ENCODE data around the gene ANOS1. TPM values are rescaled to one million over a fixed set of nuclear protein-coding genes. Genes with fewer than 3 reads are reported as not detected.

The ANOS1 gene
- total and polyA plus RNA-seq, 2 of the 8 experiments (the other 6 are each of a cell fraction or from before 2014, with no cell fraction given) = 34.4 to 59.0 TPM

DNA sequence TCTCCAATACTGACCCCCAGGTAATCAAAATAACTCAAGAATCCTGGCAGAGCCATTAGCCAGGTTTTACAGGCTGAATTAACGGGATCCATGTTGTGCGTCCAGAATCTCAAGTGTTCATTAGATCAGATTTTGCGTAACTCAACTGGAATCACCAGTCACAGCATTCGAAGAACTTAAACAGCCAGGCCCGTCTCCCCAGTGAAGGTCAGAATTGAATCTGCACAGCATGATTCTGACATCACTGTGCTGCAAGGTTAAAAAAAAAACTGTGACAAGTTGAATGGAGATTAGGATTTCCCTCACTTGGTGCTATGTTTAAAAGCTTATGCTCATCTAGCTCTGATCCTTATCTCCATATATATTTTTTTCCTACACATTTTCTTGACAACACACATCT lies 96.1 kb downstream of the ANOS1 start:
- Histone ChIP-seq H3K79me1 (ENCODE audit: low read depth, low read length) (no peaks in the 10 kb centered on the region; the same call in 1 of the 2 replicates), H3K23ac (ENCODE audit: insufficient read length) (no peak overlapping the region), H3K56ac (replicated peaks; ENCODE audit: insufficient read length, low read depth, low read length) (no peak overlapping the region), H2BK120ac (replicated peaks; ENCODE audit: low read depth, low read length) (no peak overlapping the region), H2BK20ac (ENCODE audit: low read length) (no peak overlapping the region), H2BK12ac (ENCODE audit: low read depth, low read length) (no peak overlapping the region), H2BK15ac (ENCODE audit: low read length) (no peak overlapping the region), H4K8ac (ENCODE audit: extremely low read depth, insufficient read depth, low read length) (no peak overlapping the region), H4K20me1 (replicated peaks in 1 of 2; ENCODE audit: control insufficient read depth in 1 of 2, insufficient read depth in 2 of 2, low read length in 2 of 2) (no peaks in the 10 kb centered on the region), H3K4me3 (ENCODE audit: extremely low read depth in 1 of 4, insufficient read depth in 2 of 4, low read depth in 3 of 4, low read length in 4 of 4) (no peak overlapping the region), H3K4ac (replicated peaks; ENCODE audit: insufficient read length, low read depth, low read length) (no peak overlapping the region), H2AK5ac (ENCODE audit: low read depth, low read length) (no peak overlapping the region), H3K36me3 (ENCODE audit: control insufficient read depth in 2 of 4, insufficient read depth in 4 of 4, low read length in 3 of 4) (no peaks in the 10 kb centered on the region), H3K23me2 (ENCODE audit: low read depth, low read length) (no peaks in the 10 kb centered on the region), H4K5ac (ENCODE audit: insufficient read length, low read depth, low read length) (no peak overlapping the region), H3K4me2 (ENCODE audit: insufficient read depth in 1 of 2, low read depth in 2 of 2, low read length in 2 of 2) (no peak overlapping the region), H3K18ac (ENCODE audit: extremely low read depth, low read length) (no peak overlapping the region), H3K9ac (replicated peaks in 1 of 4; ENCODE audit: extremely low read depth in 1 of 4, low read depth in 3 of 4, low read length in 3 of 4) (no peak overlapping the region), H3K27me3 (replicated peaks in 1 of 4; ENCODE audit: control insufficient read depth in 3 of 4, extremely low read depth in 1 of 4, insufficient read depth in 3 of 4, low read length in 3 of 4) (no peaks in the 10 kb centered on the region), H3K4me1 (replicated peaks in 1 of 4; ENCODE audit: control insufficient read depth in 3 of 4, insufficient read depth in 4 of 4, low read length in 3 of 4) (peaks cover 0 to 5% (median 4%) of the 10 kb centered on the region in 4 experiments; a peak in 4 of 7 replicates), H2AFZ (ENCODE audit: low read length) (no peak overlapping the region), H2BK5ac (ENCODE audit: low read depth, low read length) (no peak overlapping the region), H4K91ac (replicated peaks; ENCODE audit: insufficient read length, low read length) (no peak overlapping the region), H3K14ac (ENCODE audit: insufficient read length) (no peak overlapping the region), H3K9me3 (ENCODE audit: insufficient read depth in 2 of 2, low read depth in 1 of 2, low read length in 1 of 2) (no peaks in the 10 kb centered on the region), H3K79me2 (ENCODE audit: control insufficient read depth in 1 of 2, insufficient read depth in 2 of 2, low read length in 2 of 2) (peaks cover 0 to 48% of the 10 kb centered on the region in 2 experiments; a peak in 2 of 4 replicates), H3K27ac (ENCODE audit: low read depth, low read length) (no peak overlapping the region)
- 77% methylated on average over 5 of the region's 5 CpGs; no CpG with 5 or more reads in 1 of the 2 experiments for WGBS, 2 experiments (ENCODE audit: extremely low coverage in 1 of 2, insufficient coverage in 1 of 2, insufficient read length in 1 of 2, insufficient replicate concordance in 2 of 2, low coverage in 1 of 2, low lambda C conversion rate in 2 of 2, missing lambda C conversion rate in 1 of 2)
- FAIRE-seq = no peak
- ChIA-PET CTCF (ENCODE audit: partially characterized antibody) (interaction anchor here (0.6 kb wide), 1 partner anchor 102 kb away, joined by 3 read pairs; no protein-coding TSS in a partner anchor), POLR2A (ENCODE audit: partially characterized antibody) (interaction anchor here (0.9 kb wide), 1 partner anchor 42 kb away, joined by 3 read pairs; no protein-coding TSS in a partner anchor)
- DNase-seq (ENCODE audit: low read depth in 1 of 2, low spot score in 2 of 2) = no peak
